IPS-NIHi7 (cell line): ENCODE measurements around the gene RARRES1.

Experiments
- DNase-seq: peaks from one replicate; pipeline ENCODE4 v3.0.0; 2012; ENCODE audit warnings: mixed read lengths; ENCODE audit errors: extremely low spot score

The RARRES1 gene

DNA sequence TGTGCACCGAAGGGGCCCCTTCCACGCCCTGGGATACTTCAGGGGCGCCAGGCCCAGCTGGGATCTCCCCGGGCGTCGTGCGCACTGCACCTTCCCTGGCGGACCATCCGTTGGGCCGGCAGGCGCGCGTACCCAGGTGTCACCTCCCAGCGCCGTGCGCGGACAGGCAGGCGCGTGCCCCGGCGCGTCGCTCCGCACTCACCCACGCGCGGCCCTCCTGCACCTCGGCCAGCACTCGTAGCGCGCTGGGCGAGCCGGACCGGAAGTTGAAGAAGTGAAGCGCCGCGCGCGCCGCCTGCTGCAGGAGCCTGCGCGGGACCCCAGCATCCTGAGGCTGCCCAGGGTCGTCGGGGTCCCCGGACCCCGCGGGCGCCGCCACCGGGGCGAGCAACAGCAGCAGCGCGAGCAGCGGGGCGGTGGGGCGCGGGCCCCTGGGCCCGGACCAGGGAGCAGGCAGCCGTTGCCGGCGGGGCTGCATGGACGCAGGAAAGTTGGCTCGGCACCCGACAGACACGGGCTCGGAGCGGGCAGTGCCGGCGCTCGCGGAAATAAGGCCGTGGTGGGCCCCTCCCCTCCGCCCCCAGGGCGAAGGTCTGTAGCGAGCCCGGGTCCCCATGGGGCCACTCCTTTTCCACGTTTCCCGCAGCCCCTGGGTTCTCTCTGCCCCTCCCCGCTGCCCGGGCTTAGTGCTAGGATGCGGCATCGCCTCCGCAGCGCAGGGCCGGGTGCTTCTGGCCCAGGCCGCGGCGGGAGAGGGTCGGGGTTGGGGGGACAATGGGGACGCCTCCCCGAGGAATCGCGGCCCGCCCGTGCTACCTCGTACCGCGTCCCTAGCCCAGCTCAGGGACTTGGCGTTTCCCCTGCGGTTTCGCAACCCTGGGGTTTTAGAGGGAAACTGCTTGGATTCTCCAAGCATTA is at the start of gene RARRES1:
RARRES1 (minus strand) TSS at position 520 of the 918 bp plus-strand sequence; CDS start at position 478, 42 bp downstream.
- peak; percentile 61 for DNase-seq

DNA sequence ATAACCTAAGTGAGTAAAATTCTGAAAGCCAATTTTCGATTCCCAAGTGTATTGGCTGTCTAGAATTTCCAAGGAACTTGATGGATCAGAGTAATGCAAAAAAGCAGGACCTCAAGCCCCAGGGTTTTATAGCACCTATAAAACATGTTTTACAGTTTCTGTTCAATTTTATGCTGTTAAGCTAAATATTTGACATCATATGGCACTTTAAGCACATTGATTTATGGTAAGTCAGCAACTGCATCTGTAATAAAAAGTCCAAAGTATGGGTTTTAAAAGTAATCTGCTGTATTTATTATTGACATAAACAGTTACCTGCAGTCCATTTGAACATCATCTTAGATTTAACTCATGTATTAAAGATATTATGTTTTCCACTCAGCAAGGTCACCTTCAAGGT is 49.6 kb upstream of the RARRES1 start:
- no peak for DNase-seq

DNA sequence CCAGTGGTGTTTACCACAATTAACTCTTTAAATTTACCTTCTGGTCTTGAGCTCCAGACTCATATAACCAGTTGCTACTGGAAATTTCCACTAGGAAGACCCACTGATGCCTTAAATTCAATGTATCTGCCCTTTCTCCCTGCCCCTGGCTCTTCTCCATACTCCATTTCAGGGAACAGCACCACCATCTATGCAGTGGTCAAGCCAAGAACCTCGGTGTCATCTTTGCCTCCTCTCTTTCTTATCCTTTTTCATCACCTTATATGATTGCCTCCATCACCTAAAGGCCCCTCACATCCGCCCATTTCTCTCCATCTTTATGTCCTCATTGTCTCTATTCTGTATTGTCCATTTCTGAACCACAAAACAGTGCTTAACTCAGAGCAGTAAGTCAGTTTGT is 48.9 kb upstream of the RARRES1 start:
- DNase-seq = no peak

DNA sequence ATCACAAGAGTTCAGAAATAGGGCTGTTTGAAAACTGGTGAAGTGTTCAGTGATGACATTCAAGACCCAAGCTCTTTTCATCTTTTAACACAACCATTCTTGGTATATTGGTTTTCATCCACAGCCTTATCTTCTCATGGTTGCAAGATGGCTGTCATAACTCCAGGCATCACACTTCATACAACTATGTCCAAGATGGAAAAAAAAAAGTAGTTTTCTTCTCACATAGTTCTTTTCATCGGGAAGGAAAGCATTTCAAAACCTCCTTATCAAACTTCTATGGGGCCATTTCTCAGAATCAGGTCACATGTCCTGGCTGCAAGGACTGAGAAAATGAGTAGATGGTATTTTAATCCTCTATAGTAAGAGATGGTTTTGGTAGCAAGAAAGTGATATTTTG is 48.5 kb upstream of the RARRES1 start:
- no peak for DNase-seq

- DNase-seq = no peak
Observed at GRCh38 chr3:158777161-158777873, 45.1 kb upstream of the RARRES1 start.

DNA sequence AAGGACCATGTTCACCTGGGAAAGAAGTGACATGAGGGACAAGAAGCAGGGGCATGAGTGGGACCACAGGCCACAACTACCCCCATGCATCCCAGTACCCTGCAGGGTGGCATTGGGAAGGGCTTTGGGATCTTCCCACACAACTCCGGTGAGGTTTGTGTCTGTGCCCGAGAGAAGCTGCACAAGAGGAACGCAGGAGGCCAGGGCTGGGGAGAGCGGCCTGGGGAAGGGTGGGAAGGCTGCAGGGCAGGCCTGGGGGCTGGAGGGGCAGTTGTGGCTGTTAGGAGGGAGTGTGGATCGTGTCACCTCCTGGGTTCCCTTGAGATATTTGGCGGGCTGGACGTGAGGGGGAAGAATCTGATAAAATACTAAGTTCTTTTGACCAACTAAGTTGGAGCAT is 44.3 kb upstream of the RARRES1 start:
- no peak for DNase-seq

DNA sequence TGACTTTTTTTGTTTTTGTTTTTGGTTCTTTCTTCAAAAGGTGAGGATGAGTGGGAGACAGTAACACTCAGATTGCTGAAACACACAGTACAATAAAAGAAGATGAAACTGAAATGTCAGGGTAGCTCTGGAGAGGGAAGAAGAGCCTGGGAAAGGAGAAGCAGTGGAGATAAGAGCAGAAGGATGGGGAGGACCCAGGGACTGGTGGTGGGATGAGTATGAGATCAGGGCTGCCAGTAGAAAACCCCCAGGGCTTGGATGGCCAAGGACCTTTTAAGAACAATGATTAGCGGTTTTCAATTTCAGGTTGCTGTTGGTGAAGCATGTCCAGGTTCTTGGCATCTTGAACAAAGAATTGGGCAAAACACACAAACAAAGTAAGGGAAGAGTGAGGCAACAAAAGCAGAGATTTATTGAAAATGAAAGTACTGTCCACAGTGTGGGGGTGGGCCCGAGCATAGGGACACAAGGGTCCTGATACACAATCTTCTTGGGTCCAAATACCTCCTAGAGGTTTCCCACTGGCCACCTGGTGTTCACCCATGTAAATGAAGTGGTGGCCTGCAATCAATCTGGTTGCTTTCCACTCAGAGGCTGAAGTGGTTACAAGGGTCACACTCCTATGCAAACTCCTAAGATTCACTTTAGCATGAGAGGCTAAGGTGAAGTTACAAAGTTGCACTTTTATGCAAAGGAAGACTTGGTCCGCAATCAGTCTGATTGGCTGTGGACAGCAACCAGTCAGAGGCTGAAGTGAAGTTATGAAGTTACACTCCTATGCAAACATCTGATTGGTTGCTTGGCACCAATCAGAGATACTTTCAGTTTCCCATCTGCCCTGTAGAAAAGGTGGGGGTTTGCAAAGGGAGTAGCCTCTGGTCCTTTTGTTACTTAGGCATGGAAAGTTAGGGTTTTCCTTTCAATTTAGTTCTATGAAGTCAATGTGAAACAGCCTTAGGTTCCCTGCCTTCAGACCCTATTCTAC is 43.5 kb upstream of the RARRES1 start:
- DNase-seq = no peak

DNA sequence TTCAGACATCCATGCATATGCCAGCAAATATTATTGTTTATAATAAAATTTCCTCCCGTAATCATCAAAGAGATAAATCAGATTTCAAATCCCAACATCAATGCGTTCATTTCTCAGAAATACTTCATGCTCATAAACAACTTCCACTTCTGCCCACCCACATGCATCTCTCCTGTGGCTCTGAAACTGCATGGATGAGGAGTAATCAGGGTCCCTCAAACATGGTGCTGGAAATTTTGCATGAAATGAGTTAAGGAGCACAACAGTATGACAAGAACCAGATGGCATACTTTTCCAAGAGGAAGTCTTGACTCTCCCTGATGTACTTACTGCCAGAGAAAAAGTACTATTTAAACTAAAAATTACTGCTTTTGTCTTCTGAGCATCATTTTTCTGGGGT is 42.7 kb upstream of the RARRES1 start:
- no peak for DNase-seq

- no peak for DNase-seq
Observed at GRCh38 chr3:158773845-158774830, 41.9 kb upstream of the RARRES1 start.

DNA sequence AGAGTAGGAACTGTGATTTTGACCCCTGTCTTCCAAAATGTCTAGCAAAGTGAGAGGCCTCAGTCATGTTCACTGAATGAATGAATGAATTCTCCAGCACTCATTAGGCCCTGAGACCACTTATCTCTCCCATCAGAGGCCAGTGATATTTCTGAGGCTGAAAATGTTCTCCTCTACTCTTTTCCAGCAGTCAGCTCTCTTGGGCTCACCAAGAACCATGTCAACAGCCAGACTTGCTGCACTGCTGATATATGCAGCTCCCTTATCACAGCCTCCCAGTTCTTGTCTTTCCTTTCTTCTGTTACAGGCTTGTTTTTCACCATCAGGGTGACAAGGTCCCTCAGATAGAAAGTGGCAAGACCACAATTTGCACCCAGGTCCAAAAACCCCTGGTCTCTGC is 40.9 kb upstream of the RARRES1 start:
- DNase-seq = no peak

DNA sequence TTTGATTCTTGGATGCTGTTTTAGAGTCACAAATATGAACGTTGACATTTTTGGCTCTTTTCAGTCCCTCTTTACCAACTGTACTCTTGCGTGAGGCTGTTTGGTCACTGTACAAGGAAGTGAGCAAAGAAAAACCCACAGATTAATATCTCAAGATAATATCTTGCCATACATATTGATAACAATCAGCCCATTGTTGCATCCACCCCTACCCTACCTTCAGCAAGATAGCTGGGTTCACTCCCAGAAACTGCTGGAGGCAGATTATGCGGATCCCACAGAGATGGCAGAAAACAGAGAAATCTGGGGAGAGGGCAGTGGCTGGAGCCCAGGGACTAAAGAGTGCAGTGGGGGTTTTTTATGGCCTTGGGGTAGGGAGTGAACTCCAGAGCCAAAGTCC is 39.7 kb upstream of the RARRES1 start:
- DNase-seq = no peak

GRCh38 chr3:158771577-158771976 is 39.3 kb upstream of the RARRES1 start:
- no peak for DNase-seq

DNA sequence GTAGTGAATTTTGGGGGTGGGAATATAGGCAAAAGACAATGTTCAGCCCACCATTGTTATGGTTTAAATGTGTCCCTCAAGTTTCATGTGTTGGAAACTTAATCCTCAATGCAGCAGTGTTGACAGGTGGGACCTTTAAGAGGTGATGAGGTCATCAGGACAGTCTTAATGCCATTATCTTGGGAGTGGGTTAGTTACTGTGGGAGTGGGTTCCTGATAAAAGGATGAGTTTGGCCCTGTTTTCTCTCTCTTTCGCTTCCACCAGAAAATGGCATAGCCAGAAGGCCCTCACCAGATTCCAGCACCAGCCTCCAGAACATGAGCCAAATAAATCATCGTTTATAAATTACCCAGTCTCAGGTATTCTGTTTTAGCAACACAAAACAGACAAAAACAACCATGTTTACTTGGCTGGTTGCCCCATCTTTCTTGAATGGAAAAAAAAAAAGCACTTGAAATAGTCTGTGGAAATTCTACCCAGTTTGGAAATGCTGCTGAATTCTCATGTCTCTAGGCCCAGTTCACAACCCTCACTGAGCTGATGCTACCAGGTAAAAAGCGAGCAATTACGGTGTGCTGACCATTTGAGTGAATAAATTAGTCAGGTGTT is 38.6 kb upstream of the RARRES1 start:
- DNase-seq = no peak

GRCh38 chr3:158769952-158770740 is 37.9 kb upstream of the RARRES1 start:
- no peak for DNase-seq

DNA sequence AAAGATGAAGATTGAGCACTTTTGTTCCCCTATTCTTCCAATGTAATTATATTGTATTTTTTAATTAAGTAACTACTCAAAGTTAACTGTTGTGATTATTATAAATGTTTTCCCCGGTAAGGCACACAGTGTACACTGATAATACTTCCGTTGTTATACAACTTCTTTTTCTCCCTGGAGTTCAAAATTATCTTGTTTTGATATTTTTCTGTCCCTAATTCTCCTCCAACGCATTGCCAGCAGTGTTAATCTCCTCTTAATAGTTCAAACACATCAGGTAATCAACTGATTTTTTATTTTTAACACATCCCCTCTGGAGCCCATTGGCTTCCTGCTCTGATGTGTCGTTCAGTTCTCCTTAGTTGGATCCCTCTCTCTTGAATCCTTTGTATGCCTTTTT is 37.3 kb upstream of the RARRES1 start:
- DNase-seq = no peak

DNA sequence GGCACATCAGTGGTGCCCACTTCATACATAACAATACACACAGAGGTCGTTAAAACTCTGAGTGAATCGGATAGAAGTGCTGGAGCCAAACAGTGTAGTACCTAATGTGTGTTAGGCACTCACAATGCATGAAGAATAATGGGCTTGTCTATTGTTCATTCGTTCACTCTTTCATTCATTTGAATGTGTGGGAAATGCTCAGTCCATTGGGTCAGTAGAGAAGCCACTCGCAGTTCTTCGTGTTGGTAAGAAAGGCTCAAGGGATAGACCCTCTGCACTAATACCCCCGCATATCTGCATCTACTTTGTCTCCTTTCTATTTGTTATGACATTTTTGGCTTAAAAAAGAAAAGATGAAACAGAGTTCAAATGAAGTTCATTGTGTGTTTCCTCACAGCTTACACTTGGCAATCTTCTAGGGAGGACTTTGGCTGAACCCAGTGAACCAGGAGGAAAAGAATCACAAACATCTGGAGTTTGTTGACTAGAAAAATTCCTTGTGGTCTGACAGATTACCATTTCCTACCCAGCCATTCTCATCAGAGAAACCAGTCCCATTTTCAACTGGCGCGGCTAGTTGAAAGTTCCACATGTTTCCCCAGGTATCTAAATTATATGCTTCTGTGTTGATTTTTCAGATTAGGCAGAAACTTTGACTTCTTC is 36.8 kb upstream of the RARRES1 start:
- no peak for DNase-seq

GRCh38 chr3:158768361-158768787 is 36.1 kb upstream of the RARRES1 start:
- peak; percentile 79 for DNase-seq

DNA sequence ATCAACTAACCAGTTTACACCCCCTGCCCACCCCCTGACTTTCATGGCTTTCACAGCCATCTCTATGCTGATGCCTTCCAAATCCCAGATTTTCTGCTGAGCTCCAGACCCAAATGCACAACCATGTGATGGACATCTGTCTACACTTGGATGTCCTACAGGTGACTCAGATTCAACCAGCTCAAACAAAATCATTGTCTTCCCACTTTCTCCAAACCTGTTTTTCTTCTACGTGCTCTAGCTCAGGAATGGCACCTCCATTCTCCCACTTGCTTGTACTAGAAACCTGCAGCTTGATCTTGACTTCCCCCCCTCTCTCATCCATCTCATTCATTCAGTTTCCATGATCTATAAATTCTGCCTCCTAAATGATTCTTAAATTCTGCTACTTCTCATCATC is 34.1 kb upstream of the RARRES1 start:
- DNase-seq = no peak
